AG04450 (cell line): ENCODE measurements around the gene ZBTB32. TPM values are rescaled to one million over a fixed set of nuclear protein-coding genes. Genes with fewer than 3 reads are reported as not detected.

Experiments used
- CTCF ChIA-PET: fragments of 300-600, 350-600 bp; formaldehyde crosslinking; extraction: SDS; loops from one replicate; lab custom pipeline; 2022; ENCODE audit warnings: antibody characterized with exemption, inconsistent platforms; lab: Charles Lee
- POLR2A ChIA-PET: fragments of 350-600 bp; formaldehyde crosslinking; extraction: SDS; loops from one replicate; lab custom pipeline; 2021; ENCODE audit warnings: antibody characterized with exemption, inconsistent platforms; lab: Yijun Ruan, JAX
- DNase-seq: peaks from one replicate; pipeline ENCODE4 v3.0.0-alpha.2; 2011; ENCODE audit warnings: low read depth, low spot score
- H3K27ac ChIP-seq: one replicate; pipeline ENCODE4 v1.5.1; 2012; ENCODE audit warnings: low read depth, low read length, control low read depth
- H3K27me3 ChIP-seq: one replicate; pipeline ENCODE4 v1.6.0; 2012; ENCODE audit warnings: low read length; ENCODE audit not compliant: control insufficient read depth, insufficient read depth
- H3K4me3 ChIP-seq: 2 replicates; pipeline ENCODE4 v1.5.1; 2011; ENCODE audit warnings: mild to moderate bottlenecking, low read depth, low read length, control low read depth
- H3K9me3 ChIP-seq: 2 replicates; pipeline ENCODE4 v1.5.1; 2012; ENCODE audit warnings: low read length; ENCODE audit not compliant: control insufficient read depth, insufficient read depth
- CTCF ChIP-seq: IDR thresholded peaks from 2 replicates; pipeline ENCODE4 v1.5.1; 2011; ENCODE audit warnings: low read depth, low read length, control low read depth, inconsistent platforms
- polyA plus RNA-seq: library from polyadenylated mRNA; depleted of rRNA; stranded (reverse); fragments of >200 nt; gene quantifications from 2 replicates; pipeline ENCODE4 v1.2.3, GENCODE V29; 2011

Gene ZBTB32
- polyA plus RNA-seq, 1 experiment = not detected

GRCh38 chr19:35661995-35662340, 42.4 kb upstream of the ZBTB32 start:
- no peaks in the 10 kb centered on the region for H3K9me3 ChIP-seq
- TF ChIP-seq CTCF = no peak
- H3K27me3 ChIP-seq = no peaks in the 10 kb centered on the region
- no peak overlapping the region for H3K4me3 ChIP-seq
- POLR2A ChIA-PET = no interaction called here
- no peak for DNase-seq
- no peak overlapping the region for H3K27ac ChIP-seq
- CTCF ChIA-PET = interaction anchor here (0.6 to 1.0 kb wide), 3 partner anchors 33 to 158 kb away, joined by 3 read pairs; no protein-coding TSS in a partner anchor

- no peak for TF ChIP-seq CTCF
- CTCF ChIA-PET = interaction anchor here (0.8 to 1.1 kb wide), 2 partner anchors 17 to 156 kb away, joined by 3 to 8 read pairs; no protein-coding TSS in a partner anchor
- H3K27ac ChIP-seq = no peak overlapping the region
- H3K9me3 ChIP-seq = no peaks in the 10 kb centered on the region
- POLR2A ChIA-PET = no interaction called here
- no peak overlapping the region for H3K4me3 ChIP-seq
- DNase-seq = no peak
- no peaks in the 10 kb centered on the region for H3K27me3 ChIP-seq
These were observed 40.4 kb upstream of the ZBTB32 start for GRCh38 chr19:35663981-35664380.

GRCh38 chr19:35665157-35665556, 39.2 kb upstream of the ZBTB32 start:
- Histone ChIP-seq H3K4me3 (no peak overlapping the region), H3K27me3 (peaks cover 6% of the 10 kb centered on the region), H3K9me3 (no peaks in the 10 kb centered on the region), H3K27ac (no peak overlapping the region)
- no peak for TF ChIP-seq CTCF
- ChIA-PET CTCF (interaction anchor here (0.8 kb wide), 1 partner anchor 16 kb away, joined by 3 read pairs; no protein-coding TSS in a partner anchor), POLR2A (no interaction called here)
- DNase-seq = no peak

GRCh38 chr19:35665604-35666003, 38.8 kb upstream of the ZBTB32 start:
- ChIA-PET POLR2A (no interaction called here), CTCF (no interaction called here)

More at GRCh38 chr19:35665604-35666003, 38.8 kb upstream of the ZBTB32 start:
- DNase-seq = no peak
- Histone ChIP-seq H3K27me3 (peaks cover 6% of the 10 kb centered on the region), H3K9me3 (no peaks in the 10 kb centered on the region), H3K4me3 (no peak overlapping the region), H3K27ac (no peak overlapping the region)
- TF ChIP-seq CTCF = no peak
